Neural progenitor cell (in vitro differentiated cells): ENCODE results near the gene PDIA6. TPM values are rescaled to one million over a fixed set of nuclear protein-coding genes. Genes with fewer than 3 reads are reported as not detected.

ENCODE experiments used
- DNase-seq: peaks from one replicate; pipeline ENCODE4 v3.0.0-alpha.2; 2016; ENCODE audit warnings: low spot score
- H2AFZ ChIP-seq: fragments of 200-600 bp; sonication (generic); replicated peaks from 2 replicates; pipeline ENCODE4 v1.6.1; 2016; ENCODE audit warnings: antibody characterized with exemption
- H3F3A ChIP-seq: fragments of 200-600 bp; sonication (generic); 2 replicates; pipeline ENCODE4 v1.6.1; 2016; ENCODE audit warnings: antibody characterized with exemption, low read depth
- H3K27ac ChIP-seq: fragments of 200-600 bp; sonication (generic); 2 replicates; pipeline ENCODE4 v1.5.1; 2016; ENCODE audit warnings: mild to moderate bottlenecking
- H3K27me3 ChIP-seq: fragments of 200-600 bp; sonication (generic); 2 replicates; pipeline ENCODE4 v1.6.1; 2016; ENCODE audit warnings: mild to moderate bottlenecking, moderate library complexity
- H3K36me3 ChIP-seq: fragments of 200-600 bp; sonication (generic); 2 replicates; pipeline ENCODE4 v1.5.1; 2016
- H3K4me1 ChIP-seq: fragments of 200-600 bp; sonication (generic); 2 replicates; pipeline ENCODE4 v1.6.1; 2016; ENCODE audit warnings: mixed run types
- H3K4me2 ChIP-seq: fragments of 200-600 bp; sonication (generic); 2 replicates; pipeline ENCODE4 v1.6.1; 2016
- H3K4me3 ChIP-seq: fragments of 200-600 bp; sonication (generic); 2 replicates; pipeline ENCODE4 v1.5.1; 2016
- H3K79me2 ChIP-seq: fragments of 200-600 bp; sonication (generic); 2 replicates; pipeline ENCODE4 v1.6.1; 2016; ENCODE audit warnings: low read depth
- H3K9ac ChIP-seq: fragments of 200-600 bp; sonication (generic); 2 replicates; pipeline ENCODE4 v1.6.1; 2016
- H3K9me3 ChIP-seq: fragments of 200-600 bp; sonication (generic); 2 replicates; pipeline ENCODE4 v1.5.1; 2016; ENCODE audit warnings: low read depth
- H4K20me1 ChIP-seq: fragments of 200-600 bp; sonication (generic); 2 replicates; pipeline ENCODE4 v1.6.1; 2016; ENCODE audit warnings: low read depth
- H3K27ac Mint-ChIP-seq: 3 replicates; pipeline ENCODE4 v1.8.0; 2021; ENCODE audit warnings: mixed read lengths
- H3K27me3 Mint-ChIP-seq: 2 replicates; pipeline ENCODE4 v1.8.0; 2022; ENCODE audit warnings: low read depth, mild to moderate bottlenecking, inconsistent platforms, moderate library complexity, mixed read lengths; ENCODE audit not compliant: insufficient read depth
- H3K36me3 Mint-ChIP-seq: 3 replicates; pipeline ENCODE4 v1.8.0; 2021; ENCODE audit warnings: mixed read lengths
- H3K4me1 Mint-ChIP-seq: 3 replicates; pipeline ENCODE4 v1.8.0; 2021; ENCODE audit warnings: mixed read lengths
- H3K4me3 Mint-ChIP-seq: 3 replicates; pipeline ENCODE4 v1.8.0; 2021; ENCODE audit warnings: mild to moderate bottlenecking, moderate library complexity, mixed read lengths
- H3K9me3 Mint-ChIP-seq: 3 replicates; pipeline ENCODE4 v1.8.0; 2020; ENCODE audit warnings: mixed read lengths
- EZH2 ChIP-seq: fragments of 200-600 bp; sonication (generic); IDR thresholded peaks from 2 replicates; pipeline ENCODE4 v1.6.1; 2017; ENCODE audit warnings: antibody characterized with exemption, mild to moderate bottlenecking, moderate library complexity
- EZH2phosphoT487 ChIP-seq: fragments of 200-600 bp; sonication (generic); IDR thresholded peaks from 2 replicates; pipeline ENCODE4 v1.6.1; 2017; ENCODE audit warnings: antibody characterized with exemption
- total RNA-seq: library from RNA; depleted of rRNA; stranded (reverse); fragments of >200 nt; gene quantifications from 2 replicates; pipeline ENCODE4 v1.2.3, GENCODE V29; 2015; ENCODE audit warnings: low replicate concordance
- TF ChIP-seq, protein P1 (sequence below): fragments of 200-600 bp; sonication (generic); IDR thresholded peaks from 2 replicates; pipeline ENCODE4 v1.5.1; 2017; ENCODE audit warnings: antibody characterized with exemption, mild to moderate bottlenecking

The PDIA6 gene
- total RNA-seq, 1 donor from 2014 or later = 381 TPM

DNA sequence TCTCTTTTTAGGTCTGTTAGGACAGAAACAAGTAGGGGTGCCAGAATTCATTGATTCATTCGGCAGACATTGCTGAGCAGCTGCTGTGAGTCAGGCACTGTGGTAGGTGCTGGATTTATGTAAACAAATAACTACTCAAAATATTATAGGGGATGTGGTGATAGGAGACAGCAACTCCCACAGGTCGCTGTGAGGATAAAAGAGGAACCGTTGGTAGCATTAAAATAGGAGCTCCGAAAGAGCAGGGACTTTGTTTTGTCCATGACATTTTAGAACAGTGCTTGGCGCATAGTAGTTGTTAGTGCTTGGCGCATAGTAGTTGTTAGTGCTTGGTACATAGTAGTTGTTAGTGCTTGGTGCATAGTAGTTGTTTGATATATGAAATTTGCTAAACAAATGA is 62.0 kb downstream of the PDIA6 start:
- Mint-ChIP-seq H3K27ac (no peak overlapping the region), H3K36me3 (no peaks in the 10 kb centered on the region), H3K9me3 (no peaks in the 10 kb centered on the region), H3K27me3 (peaks cover 10% of the 10 kb centered on the region), H3K4me1 (no peaks in the 10 kb centered on the region), H3K4me3 (no peak overlapping the region)
- Histone ChIP-seq H2AFZ (no peak overlapping the region), H4K20me1 (no peaks in the 10 kb centered on the region), H3F3A (no peaks in the 10 kb centered on the region), H3K27ac (no peak overlapping the region), H3K36me3 (no peaks in the 10 kb centered on the region), H3K4me2 (no peak overlapping the region), H3K4me3 (no peak overlapping the region), H3K9ac (no peak overlapping the region), H3K79me2 (no peaks in the 10 kb centered on the region), H3K9me3 (no peaks in the 10 kb centered on the region), H3K4me1 (no peaks in the 10 kb centered on the region), H3K27me3 (no peaks in the 10 kb centered on the region)
- DNase-seq = no peak
- no peak for TF ChIP-seq EZH2
- TF ChIP-seq, protein P1, sequence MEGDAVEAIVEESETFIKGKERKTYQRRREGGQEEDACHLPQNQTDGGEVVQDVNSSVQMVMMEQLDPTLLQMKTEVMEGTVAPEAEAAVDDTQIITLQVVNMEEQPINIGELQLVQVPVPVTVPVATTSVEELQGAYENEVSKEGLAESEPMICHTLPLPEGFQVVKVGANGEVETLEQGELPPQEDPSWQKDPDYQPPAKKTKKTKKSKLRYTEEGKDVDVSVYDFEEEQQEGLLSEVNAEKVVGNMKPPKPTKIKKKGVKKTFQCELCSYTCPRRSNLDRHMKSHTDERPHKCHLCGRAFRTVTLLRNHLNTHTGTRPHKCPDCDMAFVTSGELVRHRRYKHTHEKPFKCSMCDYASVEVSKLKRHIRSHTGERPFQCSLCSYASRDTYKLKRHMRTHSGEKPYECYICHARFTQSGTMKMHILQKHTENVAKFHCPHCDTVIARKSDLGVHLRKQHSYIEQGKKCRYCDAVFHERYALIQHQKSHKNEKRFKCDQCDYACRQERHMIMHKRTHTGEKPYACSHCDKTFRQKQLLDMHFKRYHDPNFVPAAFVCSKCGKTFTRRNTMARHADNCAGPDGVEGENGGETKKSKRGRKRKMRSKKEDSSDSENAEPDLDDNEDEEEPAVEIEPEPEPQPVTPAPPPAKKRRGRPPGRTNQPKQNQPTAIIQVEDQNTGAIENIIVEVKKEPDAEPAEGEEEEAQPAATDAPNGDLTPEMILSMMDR = no peak
- no peak for TF ChIP-seq EZH2phosphoT487

DNA sequence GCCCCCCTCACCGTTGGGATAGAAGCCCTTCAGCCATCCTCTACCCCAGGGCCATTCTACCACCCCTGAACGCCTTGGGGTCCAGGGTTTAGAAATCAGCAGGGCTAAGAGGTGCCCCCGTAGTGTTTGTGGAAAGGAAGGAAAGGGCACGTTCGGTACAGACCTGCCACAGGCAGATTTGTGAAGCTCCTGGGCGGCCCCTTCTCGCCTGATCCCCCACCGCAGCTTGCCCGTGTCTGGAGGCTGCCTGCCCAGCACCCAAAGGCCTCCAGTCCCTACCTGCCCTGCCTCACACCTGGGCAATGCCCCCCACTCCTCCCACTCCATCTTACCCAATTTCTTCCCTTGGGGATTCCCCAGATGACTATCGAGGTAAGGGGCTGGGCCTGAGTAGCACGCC is 69.9 kb downstream of the PDIA6 start:
- H3K4me1 Mint-ChIP-seq = peaks cover 2% of the 10 kb centered on the region
- no peak for DNase-seq
- Histone ChIP-seq H3K9ac (no peak overlapping the region), H3F3A (no peaks in the 10 kb centered on the region), H3K4me2 (no peak overlapping the region), H3K36me3 (no peaks in the 10 kb centered on the region), H3K27ac (no peak overlapping the region), H3K27me3 (no peaks in the 10 kb centered on the region), H3K9me3 (no peaks in the 10 kb centered on the region), H3K79me2 (no peaks in the 10 kb centered on the region), H4K20me1 (no peaks in the 10 kb centered on the region), H3K4me3 (no peak overlapping the region), H3K4me1 (no peaks in the 10 kb centered on the region), H2AFZ (no peak overlapping the region)
- no peaks in the 10 kb centered on the region for H3K27me3 Mint-ChIP-seq
- H3K4me3 Mint-ChIP-seq = no peak overlapping the region
- TF ChIP-seq, protein P1 = no peak
- TF ChIP-seq EZH2phosphoT487 (no peak), EZH2 (no peak)
- no peak overlapping the region for H3K27ac Mint-ChIP-seq
- H3K9me3 Mint-ChIP-seq = no peaks in the 10 kb centered on the region
- no peaks in the 10 kb centered on the region for H3K36me3 Mint-ChIP-seq

DNA sequence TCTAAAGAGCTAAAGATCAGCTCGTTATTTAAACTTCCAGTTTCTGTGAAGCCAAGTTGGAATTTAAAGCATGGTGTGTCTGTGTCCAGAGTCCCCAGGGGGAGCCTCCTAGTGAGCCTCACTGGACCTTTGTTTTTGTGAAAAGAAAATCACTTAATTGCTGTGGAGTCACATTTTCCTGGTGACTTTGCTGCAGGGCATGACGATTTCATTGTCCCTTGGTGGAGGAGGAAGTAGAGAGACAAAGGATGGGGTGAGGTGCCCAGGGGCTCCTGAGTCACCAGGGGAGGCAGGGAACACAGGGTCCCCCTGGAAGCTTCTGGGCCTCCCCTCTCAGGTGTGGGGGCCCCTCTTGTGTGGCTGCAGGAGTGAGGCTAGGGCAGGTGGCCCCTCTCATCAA is 71.4 kb downstream of the PDIA6 start:
- Histone ChIP-seq H3F3A (no peaks in the 10 kb centered on the region), H3K9ac (no peak overlapping the region), H3K4me1 (no peaks in the 10 kb centered on the region), H3K4me3 (no peak overlapping the region), H4K20me1 (no peaks in the 10 kb centered on the region), H3K27ac (no peak overlapping the region), H3K9me3 (no peaks in the 10 kb centered on the region), H3K4me2 (no peak overlapping the region), H3K36me3 (no peaks in the 10 kb centered on the region), H3K27me3 (no peaks in the 10 kb centered on the region), H3K79me2 (no peaks in the 10 kb centered on the region), H2AFZ (no peak overlapping the region)
- Mint-ChIP-seq H3K27ac (peak overlapping the region; percentile 68), H3K4me3 (no peak overlapping the region), H3K27me3 (no peaks in the 10 kb centered on the region), H3K9me3 (no peaks in the 10 kb centered on the region), H3K4me1 (peaks cover 2% of the 10 kb centered on the region), H3K36me3 (no peaks in the 10 kb centered on the region)
- no peak for TF ChIP-seq EZH2
- TF ChIP-seq, protein P1 = no peak
- TF ChIP-seq EZH2phosphoT487 = no peak
- DNase-seq = no peak

DNA sequence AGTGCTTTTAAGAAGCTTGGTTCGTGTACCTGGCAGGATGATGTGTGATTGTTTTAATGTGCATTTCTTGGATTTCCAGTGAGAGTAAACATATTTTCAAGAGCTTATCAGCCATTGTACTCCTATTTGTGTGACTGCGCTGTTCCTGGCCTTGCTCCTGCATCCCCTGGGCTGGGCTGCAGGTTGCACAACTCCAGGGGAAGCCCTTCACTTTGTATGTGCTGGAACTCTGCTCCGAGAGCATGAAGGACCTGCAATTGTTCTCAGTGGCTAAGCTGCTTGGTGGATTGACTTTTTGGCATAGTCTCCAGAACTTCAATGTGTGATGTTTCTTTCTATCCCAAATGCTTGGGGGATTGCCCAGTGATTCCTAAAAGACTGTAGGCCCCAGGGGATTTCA is 72.4 kb downstream of the PDIA6 start:
- DNase-seq = no peak
- Histone ChIP-seq H3K4me2 (no peak overlapping the region), H3K9ac (no peak overlapping the region), H3F3A (no peaks in the 10 kb centered on the region), H3K79me2 (no peaks in the 10 kb centered on the region), H3K4me3 (no peak overlapping the region), H3K27me3 (no peaks in the 10 kb centered on the region), H3K4me1 (no peaks in the 10 kb centered on the region), H4K20me1 (no peaks in the 10 kb centered on the region), H3K36me3 (no peaks in the 10 kb centered on the region), H3K9me3 (no peaks in the 10 kb centered on the region), H2AFZ (no peak overlapping the region), H3K27ac (no peak overlapping the region)
- no peaks in the 10 kb centered on the region for H3K9me3 Mint-ChIP-seq
- TF ChIP-seq, protein P1 = no peak
- TF ChIP-seq EZH2phosphoT487 (no peak), EZH2 (no peak)
- H3K4me1 Mint-ChIP-seq = peaks cover 2% of the 10 kb centered on the region
- H3K4me3 Mint-ChIP-seq = no peak overlapping the region
- H3K27ac Mint-ChIP-seq = no peak overlapping the region
- H3K36me3 Mint-ChIP-seq = no peaks in the 10 kb centered on the region
- no peaks in the 10 kb centered on the region for H3K27me3 Mint-ChIP-seq
